Activated naive CD4-positive, alpha-beta T cell treated with anti-CD3 and anti-CD28 coated beads, Interleukin-2, amount 50 U/mL, for 72 hours (primary cell): ENCODE results near the gene FBL. TPM values are rescaled to one million over a fixed set of nuclear protein-coding genes. Genes with fewer than 3 reads are reported as not detected.
A peak's percentile ranks its signal among the peaks of the same experiment; 100 is the strongest.

Source experiments
- ATAC-seq, 2 donors: fragments of 150-1000 bp; cut with Tn5 transposase; 2 replicates each; pipeline ENCODE4 v1.10.0; 2021; ENCODE audit warnings: mild to moderate bottlenecking in 2 of 2, moderate library complexity in 2 of 2
- DNase-seq, 2 donors: peaks; one replicate each; pipeline ENCODE4 v3.0.0; 2021 to 2022; ENCODE audit warnings: low spot score in 2 of 2
- H3K27ac Mint-ChIP-seq, 2 donors: one replicate each; pipeline ENCODE4 v1.8.0; 2022; ENCODE audit warnings: mild to moderate bottlenecking in 2 of 2, mixed read lengths in 2 of 2
- H3K36me3 Mint-ChIP-seq, 2 donors: one replicate each; pipeline ENCODE4 v1.8.0; 2022; ENCODE audit warnings: mixed read lengths in 2 of 2
- H3K9me3 Mint-ChIP-seq, 2 donors: one replicate each; pipeline ENCODE4 v1.8.0; 2022; ENCODE audit warnings: mixed read lengths in 2 of 2
- total RNA-seq, 2 donors: library from RNA; stranded (reverse); gene quantifications; one replicate each; pipeline ENCODE4 v1.2.3, GENCODE V29; 2022

The FBL gene
- total RNA-seq, 2 donors from 2014 or later: 515 to 771 TPM

- DNase-seq (peak; percentile 93 to 94), ATAC-seq (peak; percentile 90 to 93)
- Mint-ChIP-seq H3K36me3 (peaks cover 22 to 28% of the 10 kb centered on the region in 2 donors), H3K27ac (peak within 1 kb of the TSS; percentile 87 to 92), H3K9me3 (no peaks in the 10 kb centered on the region)
Measured at GRCh38 chr19:39833464-39834286, 12.5 kb downstream of the FBL start, which contains the start of gene DYRK1B. Gene DYRK1B (minus strand): TSS chr19:39834162. CDS start chr19:39831867, 2,295 bp downstream.

- Mint-ChIP-seq H3K27ac (peak overlapping the region; percentile 76 to 92), H3K9me3 (no peaks in the 10 kb centered on the region)
Measured at GRCh38 chr19:39833160-39833463, 13.1 kb downstream of the FBL start.

GRCh38 chr19:39832341-39833083, 13.7 kb downstream of the FBL start:
- H3K9me3 Mint-ChIP-seq: no peaks in the 10 kb centered on the region
- DNase-seq (no peak), ATAC-seq (no peak)
- H3K27ac Mint-ChIP-seq: peak overlapping the region; percentile 76 to 92
- peaks cover 18 to 21% of the 10 kb centered on the region in 2 donors for H3K36me3 Mint-ChIP-seq

More at GRCh38 chr19:39833160-39833463, 13.1 kb downstream of the FBL start:
- H3K36me3 Mint-ChIP-seq: peaks cover 22 to 27% of the 10 kb centered on the region in 2 donors
- ATAC-seq (no peak), DNase-seq (no peak)

- H3K36me3 Mint-ChIP-seq: peaks cover 18 to 20% of the 10 kb centered on the region in 2 donors
- H3K27ac Mint-ChIP-seq: peak overlapping the region in 1 of 2 donors; percentile 59
- no peak for DNase-seq
- no peaks in the 10 kb centered on the region for H3K9me3 Mint-ChIP-seq
- ATAC-seq: no peak
Measured at GRCh38 chr19:39831679-39832078, 14.5 kb downstream of the FBL start.

GRCh38 chr19:39830847-39831246, 15.3 kb downstream of the FBL start:
- DNase-seq (no peak), ATAC-seq (no peak)
- no peaks in the 10 kb centered on the region for H3K9me3 Mint-ChIP-seq
- peaks cover 18 to 20% of the 10 kb centered on the region in 2 donors for H3K36me3 Mint-ChIP-seq
- peak overlapping the region; percentile 24 to 59 for H3K27ac Mint-ChIP-seq

GRCh38 chr19:39830406-39830805, 15.8 kb downstream of the FBL start:
- Mint-ChIP-seq H3K36me3 (peaks cover 18 to 20% of the 10 kb centered on the region in 2 donors), H3K27ac (no peak overlapping the region), H3K9me3 (no peaks in the 10 kb centered on the region)
- no peak for ATAC-seq
- no peak for DNase-seq

GRCh38 chr19:39829702-39830275, 16.4 kb downstream of the FBL start:
- H3K27ac Mint-ChIP-seq: no peak overlapping the region

GRCh38 chr19:39828654-39829032, 17.5 kb downstream of the FBL start:
- ATAC-seq (no peak), DNase-seq (no peak)
- peak overlapping the region in 1 of 2 donors; percentile 2 for H3K27ac Mint-ChIP-seq
- peaks cover 8% of the 10 kb centered on the region in 2 donors for H3K36me3 Mint-ChIP-seq
- no peaks in the 10 kb centered on the region for H3K9me3 Mint-ChIP-seq

More at GRCh38 chr19:39829702-39830275, 16.4 kb downstream of the FBL start:
- ATAC-seq (no peak), DNase-seq (no peak)
- H3K36me3 Mint-ChIP-seq: peaks cover 17% of the 10 kb centered on the region in 2 donors
- no peaks in the 10 kb centered on the region for H3K9me3 Mint-ChIP-seq

- peaks cover 8% of the 10 kb centered on the region in 2 donors for H3K36me3 Mint-ChIP-seq
- ATAC-seq: no peak
- no peak overlapping the region for H3K27ac Mint-ChIP-seq
- DNase-seq: no peak
- no peaks in the 10 kb centered on the region for H3K9me3 Mint-ChIP-seq
Measured at GRCh38 chr19:39828015-39828653, 18.0 kb downstream of the FBL start.

- peaks cover under 1 to 2% of the 10 kb centered on the region in 2 donors for H3K36me3 Mint-ChIP-seq
- H3K9me3 Mint-ChIP-seq: no peaks in the 10 kb centered on the region
- ATAC-seq: no peak
- no peak for DNase-seq
- H3K27ac Mint-ChIP-seq: no peak overlapping the region
Measured at GRCh38 chr19:39827216-39827615, 19.0 kb downstream of the FBL start.

GRCh38 chr19:39826311-39826945, 19.8 kb downstream of the FBL start:
- no peak for DNase-seq
- ATAC-seq: no peak
- Mint-ChIP-seq H3K9me3 (no peaks in the 10 kb centered on the region), H3K36me3 (no peaks in the 10 kb centered on the region), H3K27ac (no peak overlapping the region)

GRCh38 chr19:39825531-39826076, 20.6 kb downstream of the FBL start:
- ATAC-seq: no peak
- Mint-ChIP-seq H3K9me3 (no peaks in the 10 kb centered on the region), H3K36me3 (no peaks in the 10 kb centered on the region), H3K27ac (no peak overlapping the region)
- no peak for DNase-seq

- Mint-ChIP-seq H3K36me3 (no peaks in the 10 kb centered on the region), H3K27ac (no peak overlapping the region), H3K9me3 (no peaks in the 10 kb centered on the region)
- ATAC-seq (no peak), DNase-seq (no peak)
Measured at GRCh38 chr19:39825093-39825463, 21.1 kb downstream of the FBL start.

- Mint-ChIP-seq H3K27ac (no peak overlapping the region), H3K36me3 (no peaks in the 10 kb centered on the region), H3K9me3 (no peaks in the 10 kb centered on the region)
- ATAC-seq: peak; percentile 97 to 99
- peak; percentile 82 to 86 for DNase-seq
Measured at GRCh38 chr19:39824143-39825092, 21.8 kb downstream of the FBL start.

GRCh38 chr19:39823686-39824085, 22.5 kb downstream of the FBL start:
- ATAC-seq: no peak
- Mint-ChIP-seq H3K9me3 (no peaks in the 10 kb centered on the region), H3K27ac (no peak overlapping the region), H3K36me3 (no peaks in the 10 kb centered on the region)
- no peak for DNase-seq
